Measurements from ENCODE around the gene SEM1.

SEM1 gene

DNA sequence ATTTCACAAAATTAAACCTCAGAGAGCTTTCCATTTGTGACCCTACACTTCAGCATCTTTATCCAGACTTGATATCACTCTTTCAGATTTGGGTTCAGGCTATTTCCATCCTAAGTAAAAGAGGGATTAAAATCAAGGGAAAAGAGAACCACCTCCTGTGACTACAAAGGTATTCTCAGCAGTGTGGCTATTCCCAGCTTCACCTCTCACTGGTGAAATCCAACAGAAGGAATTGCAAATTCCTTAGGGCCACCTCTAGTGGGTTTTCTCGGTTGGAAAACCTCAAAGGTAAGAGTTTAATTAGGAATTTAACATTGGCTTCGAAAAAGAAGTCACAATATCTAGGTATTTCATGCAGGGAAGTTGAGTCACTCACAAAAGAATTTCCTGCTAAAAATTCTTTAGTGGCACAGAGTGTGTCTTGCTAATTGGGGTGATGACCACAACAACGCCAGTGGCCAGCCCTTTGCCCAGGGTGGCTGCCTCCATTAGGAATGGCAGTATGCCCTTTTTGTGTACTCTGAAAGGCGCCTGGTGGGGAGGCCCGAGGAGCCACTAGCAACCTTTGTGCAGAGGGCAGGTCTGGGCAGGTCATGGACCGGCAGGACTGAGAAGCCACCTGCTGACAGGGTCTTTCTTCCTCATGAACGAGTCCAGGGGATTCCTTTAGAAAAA lies 52.2 kb downstream of the SEM1 start:
- no peak for DNase-seq (ENCODE audit: low spot score)
- in situ Hi-C loops (cut with MboI; ENCODE audit: low pct_unique_long_range_greater_than_20kb, low sequenced_read_pairs, unreplicated experiment), result no loop called here
- TF ChIP-seq, protein P1, sequence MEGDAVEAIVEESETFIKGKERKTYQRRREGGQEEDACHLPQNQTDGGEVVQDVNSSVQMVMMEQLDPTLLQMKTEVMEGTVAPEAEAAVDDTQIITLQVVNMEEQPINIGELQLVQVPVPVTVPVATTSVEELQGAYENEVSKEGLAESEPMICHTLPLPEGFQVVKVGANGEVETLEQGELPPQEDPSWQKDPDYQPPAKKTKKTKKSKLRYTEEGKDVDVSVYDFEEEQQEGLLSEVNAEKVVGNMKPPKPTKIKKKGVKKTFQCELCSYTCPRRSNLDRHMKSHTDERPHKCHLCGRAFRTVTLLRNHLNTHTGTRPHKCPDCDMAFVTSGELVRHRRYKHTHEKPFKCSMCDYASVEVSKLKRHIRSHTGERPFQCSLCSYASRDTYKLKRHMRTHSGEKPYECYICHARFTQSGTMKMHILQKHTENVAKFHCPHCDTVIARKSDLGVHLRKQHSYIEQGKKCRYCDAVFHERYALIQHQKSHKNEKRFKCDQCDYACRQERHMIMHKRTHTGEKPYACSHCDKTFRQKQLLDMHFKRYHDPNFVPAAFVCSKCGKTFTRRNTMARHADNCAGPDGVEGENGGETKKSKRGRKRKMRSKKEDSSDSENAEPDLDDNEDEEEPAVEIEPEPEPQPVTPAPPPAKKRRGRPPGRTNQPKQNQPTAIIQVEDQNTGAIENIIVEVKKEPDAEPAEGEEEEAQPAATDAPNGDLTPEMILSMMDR (IDR thresholded peaks at IDR 0.05; ENCODE audit: extremely low read depth, insufficient read depth, missing control alignments), result no peak

DNA sequence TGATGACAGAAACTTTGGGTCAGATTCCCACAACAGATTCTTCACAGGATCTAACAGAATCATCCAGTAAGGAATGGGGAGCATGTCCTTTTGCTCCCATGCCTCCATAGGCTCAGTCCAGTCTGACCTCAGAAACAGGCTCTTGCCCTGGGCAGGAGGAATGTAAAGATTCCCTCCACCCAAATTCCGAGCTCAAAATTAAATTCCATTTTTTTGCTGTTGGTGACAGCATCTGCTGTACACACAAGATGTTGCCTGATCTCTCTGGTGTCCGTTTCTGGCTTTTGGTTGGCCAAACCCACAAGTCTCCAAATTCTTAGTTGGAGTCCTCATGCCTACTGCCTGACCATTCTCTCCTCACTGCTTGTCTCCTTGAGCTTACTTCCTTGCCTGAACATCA lies 53.7 kb downstream of the SEM1 start:
- no peak for DNase-seq (ENCODE audit: low spot score)
- in situ Hi-C loops (cut with MboI; ENCODE audit: low pct_unique_long_range_greater_than_20kb, low sequenced_read_pairs, unreplicated experiment), result no loop called here
- TF ChIP-seq, protein P1 (IDR thresholded peaks at IDR 0.05; ENCODE audit: extremely low read depth, insufficient read depth, missing control alignments), result no peak

DNA sequence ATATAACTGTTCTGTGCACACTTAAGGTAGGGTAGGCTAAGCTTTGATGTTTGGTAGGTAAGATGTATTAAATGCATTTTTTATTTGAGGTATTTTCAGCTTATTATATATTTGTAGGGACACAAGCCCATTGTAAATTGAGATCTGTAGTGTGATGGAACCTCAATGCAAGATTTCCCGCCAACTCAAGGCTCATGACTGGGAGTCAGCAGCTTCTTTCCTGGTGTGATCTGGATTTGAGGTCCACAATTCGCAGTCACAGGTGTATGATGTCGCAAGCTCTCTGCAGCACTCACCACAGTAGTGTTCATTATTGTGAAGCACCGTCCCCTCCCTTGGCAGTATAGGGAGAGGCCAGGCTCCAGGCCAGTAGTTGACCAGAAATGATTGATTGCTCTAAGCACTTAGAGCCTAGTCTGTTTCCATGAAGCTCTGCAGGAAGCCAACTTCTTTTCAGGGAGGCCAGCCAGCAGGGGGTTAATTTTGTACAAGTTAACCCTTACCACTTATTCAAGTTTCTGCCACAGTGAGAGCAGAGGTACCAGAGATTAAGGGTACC lies 54.9 kb downstream of the SEM1 start:
- TF ChIP-seq, protein P1 (IDR thresholded peaks at IDR 0.05; ENCODE audit: extremely low read depth, insufficient read depth, missing control alignments), result no peak
- in situ Hi-C loops (cut with MboI; ENCODE audit: low pct_unique_long_range_greater_than_20kb, low sequenced_read_pairs, unreplicated experiment), result no loop called here
- DNase-seq (ENCODE audit: low spot score), result no peak

DNA sequence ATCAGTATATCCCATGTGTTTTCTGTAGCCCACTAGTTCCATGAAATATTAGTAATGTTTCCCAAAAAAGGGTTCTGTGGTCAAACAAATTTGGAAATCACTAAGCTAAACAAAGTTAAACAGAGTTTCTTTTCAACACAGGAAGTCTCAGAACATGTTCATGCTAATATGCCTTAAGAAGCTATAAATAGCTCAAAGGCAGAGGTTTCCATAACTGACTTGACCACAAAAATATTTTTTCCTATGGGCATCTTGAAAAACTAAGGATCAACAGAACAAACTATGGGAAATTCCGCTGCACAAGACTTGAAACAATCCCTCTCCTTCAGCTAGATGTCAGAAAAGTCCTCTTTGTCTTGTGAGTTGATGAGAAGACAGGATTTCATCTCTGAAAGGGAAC lies 59.7 kb downstream of the SEM1 start:
- DNase-seq (ENCODE audit: low spot score), result no peak
- TF ChIP-seq, protein P1 (IDR thresholded peaks at IDR 0.05; ENCODE audit: extremely low read depth, insufficient read depth, missing control alignments), result no peak
- in situ Hi-C loops (cut with MboI; ENCODE audit: low pct_unique_long_range_greater_than_20kb, low sequenced_read_pairs, unreplicated experiment), result no loop called here

DNA sequence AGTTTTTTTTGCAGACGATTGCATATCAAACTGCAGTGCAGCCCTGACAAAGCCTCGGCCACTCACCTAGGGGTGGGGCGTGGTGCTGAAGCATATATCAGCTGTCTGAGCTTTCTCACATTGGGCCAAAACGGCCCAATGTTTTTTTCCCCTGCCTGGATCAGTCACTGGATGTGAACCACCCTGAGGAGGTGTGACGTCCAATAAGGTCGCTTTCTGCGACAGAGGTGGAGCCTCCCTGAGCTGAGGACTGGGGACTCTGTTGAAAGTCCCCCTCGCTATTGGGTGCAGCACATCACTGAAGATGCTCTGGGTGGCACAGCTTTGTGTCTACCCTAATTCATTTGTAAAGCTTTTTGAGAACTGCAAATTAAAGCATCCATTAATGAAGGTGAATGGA lies 60.9 kb downstream of the SEM1 start:
- in situ Hi-C loops (cut with MboI; ENCODE audit: low pct_unique_long_range_greater_than_20kb, low sequenced_read_pairs, unreplicated experiment), result no loop called here
- DNase-seq (ENCODE audit: low spot score), result no peak
- TF ChIP-seq, protein P1 (IDR thresholded peaks at IDR 0.05; ENCODE audit: extremely low read depth, insufficient read depth, missing control alignments), result no peak

DNA sequence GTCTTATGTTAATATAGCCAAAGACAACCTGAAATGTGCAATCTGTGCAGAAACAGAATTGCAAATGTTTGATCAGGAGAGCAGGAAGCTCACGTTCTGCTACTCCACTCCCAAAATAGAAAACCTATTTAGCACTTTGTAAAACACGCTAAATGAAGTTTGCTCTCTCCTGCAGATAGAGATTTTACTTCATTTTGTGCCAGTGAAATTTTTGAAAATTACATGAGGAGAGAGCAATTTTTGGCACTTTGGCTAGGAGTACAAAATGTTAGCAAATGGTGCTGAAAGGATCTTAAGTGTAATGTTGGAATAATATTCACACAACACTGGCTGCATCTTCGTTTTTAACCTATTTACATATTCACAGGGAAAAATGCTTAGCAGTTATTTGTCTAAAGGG lies 61.9 kb downstream of the SEM1 start:
- TF ChIP-seq, protein P1 (IDR thresholded peaks at IDR 0.05; ENCODE audit: extremely low read depth, insufficient read depth, missing control alignments), result no peak
- no peak for DNase-seq (ENCODE audit: low spot score)
- in situ Hi-C loops (cut with MboI; ENCODE audit: low pct_unique_long_range_greater_than_20kb, low sequenced_read_pairs, unreplicated experiment), result no loop called here

Measured in GM13977 (cell line).